LNCAP (cell line): ENCODE measurements around the gene ACAA2.
A peak's percentile ranks its signal among the peaks of the same experiment; 100 is the strongest.

ENCODE experiments used
- TF ChIP-seq, protein P1 (sequence below): fragments of 450-650 bp; IDR thresholded peaks from 2 replicates; pipeline ENCODE4 v1.5.1; 2017; ENCODE audit warnings: mild to moderate bottlenecking

ACAA2 gene

GRCh38 chr18:49778826-49779465, 34.4 kb downstream of the ACAA2 start:
- TF ChIP-seq, protein P1, sequence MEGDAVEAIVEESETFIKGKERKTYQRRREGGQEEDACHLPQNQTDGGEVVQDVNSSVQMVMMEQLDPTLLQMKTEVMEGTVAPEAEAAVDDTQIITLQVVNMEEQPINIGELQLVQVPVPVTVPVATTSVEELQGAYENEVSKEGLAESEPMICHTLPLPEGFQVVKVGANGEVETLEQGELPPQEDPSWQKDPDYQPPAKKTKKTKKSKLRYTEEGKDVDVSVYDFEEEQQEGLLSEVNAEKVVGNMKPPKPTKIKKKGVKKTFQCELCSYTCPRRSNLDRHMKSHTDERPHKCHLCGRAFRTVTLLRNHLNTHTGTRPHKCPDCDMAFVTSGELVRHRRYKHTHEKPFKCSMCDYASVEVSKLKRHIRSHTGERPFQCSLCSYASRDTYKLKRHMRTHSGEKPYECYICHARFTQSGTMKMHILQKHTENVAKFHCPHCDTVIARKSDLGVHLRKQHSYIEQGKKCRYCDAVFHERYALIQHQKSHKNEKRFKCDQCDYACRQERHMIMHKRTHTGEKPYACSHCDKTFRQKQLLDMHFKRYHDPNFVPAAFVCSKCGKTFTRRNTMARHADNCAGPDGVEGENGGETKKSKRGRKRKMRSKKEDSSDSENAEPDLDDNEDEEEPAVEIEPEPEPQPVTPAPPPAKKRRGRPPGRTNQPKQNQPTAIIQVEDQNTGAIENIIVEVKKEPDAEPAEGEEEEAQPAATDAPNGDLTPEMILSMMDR: no peak

- TF ChIP-seq, protein P1: no peak
Observed at GRCh38 chr18:49769047-49769728, 44.1 kb downstream of the ACAA2 start.

DNA sequence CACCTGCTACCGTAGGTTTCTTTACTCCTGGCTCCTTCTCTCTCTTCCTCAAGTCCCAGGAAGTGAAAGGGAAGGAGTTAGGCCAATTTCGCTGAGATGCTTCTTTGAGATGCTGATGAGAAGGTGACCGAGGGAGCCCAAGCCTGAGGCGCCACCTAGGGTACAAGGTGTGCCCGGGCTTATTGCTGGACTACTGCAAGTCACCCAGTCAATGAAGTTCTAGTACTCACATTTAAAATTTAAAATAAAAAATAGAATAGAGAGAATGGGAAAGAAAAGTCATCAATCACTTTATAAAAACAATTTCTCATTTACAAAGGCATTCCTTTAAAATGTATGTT, 45.3 kb downstream of the ACAA2 start:
- TF ChIP-seq, protein P1: peak; percentile 88

DNA sequence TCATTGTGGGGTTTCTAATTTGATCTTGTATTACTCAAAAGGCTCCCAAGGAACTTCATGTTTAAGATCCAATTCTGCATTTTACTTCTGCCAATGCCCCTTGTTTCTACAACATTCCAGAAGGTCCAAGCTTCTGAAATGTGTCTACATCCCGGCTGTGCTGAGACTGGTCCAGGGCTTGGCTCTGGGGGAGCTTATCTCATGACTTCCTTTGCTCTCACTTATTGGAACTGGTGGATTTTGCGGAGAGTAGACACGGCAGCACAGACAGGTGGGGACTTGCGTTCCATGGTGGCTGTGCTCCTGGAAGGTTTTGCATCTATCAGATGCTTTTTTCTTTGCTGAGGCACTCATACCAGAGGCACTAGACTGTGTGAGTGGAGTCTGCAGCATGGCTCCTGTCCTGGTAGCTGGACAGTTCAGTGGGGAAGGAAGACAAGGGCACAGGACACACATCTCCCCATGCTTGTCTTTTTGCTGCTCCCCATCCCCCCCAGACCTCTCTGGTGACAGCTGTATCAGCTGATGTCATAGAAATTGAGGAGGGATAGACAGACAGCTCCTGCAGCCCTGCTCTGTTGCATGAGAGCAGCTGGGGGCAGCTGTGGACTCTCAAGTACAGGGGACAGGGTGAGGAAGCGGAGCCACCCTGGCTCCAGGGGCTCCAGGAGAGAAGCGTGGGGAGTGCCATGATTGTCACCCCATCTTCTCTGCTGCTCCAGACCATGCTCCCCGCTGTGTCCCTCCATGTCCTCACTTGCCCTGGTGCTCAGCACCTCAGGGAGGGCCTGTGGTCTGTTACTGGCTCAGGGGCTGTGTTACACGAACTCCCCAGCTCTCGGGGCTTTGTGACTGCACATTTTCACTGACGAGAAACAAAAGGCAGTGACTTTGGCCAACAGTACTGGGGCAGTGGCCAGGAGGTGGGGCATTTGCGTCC, 46.0 kb downstream of the ACAA2 start:
- TF ChIP-seq, protein P1: no peak

- TF ChIP-seq, protein P1: no peak
Observed at GRCh38 chr18:49766646-49767045, 46.7 kb downstream of the ACAA2 start.

- TF ChIP-seq, protein P1: no peak
Observed at GRCh38 chr18:49764032-49764431, 49.3 kb downstream of the ACAA2 start.

DNA sequence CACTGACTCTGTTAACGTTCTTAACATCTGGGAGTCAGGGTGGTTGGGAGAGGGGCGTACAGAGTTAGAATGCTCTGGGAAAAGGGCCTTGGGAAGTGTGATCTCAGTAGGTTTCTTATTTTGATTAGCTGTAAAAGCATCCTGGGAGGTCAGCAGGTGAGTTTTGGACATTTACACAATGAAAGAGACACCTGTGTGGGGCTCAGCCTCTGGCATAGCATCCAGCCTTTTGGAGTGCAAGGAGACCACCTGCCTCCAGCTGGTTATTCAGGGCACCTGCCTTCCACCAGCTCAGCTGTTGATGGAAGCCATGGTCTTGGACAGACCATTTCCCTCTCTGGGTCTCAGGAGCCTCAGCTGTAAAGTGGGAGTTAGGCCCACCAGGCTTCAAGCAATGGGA, 49.7 kb downstream of the ACAA2 start:
- TF ChIP-seq, protein P1: no peak
